GM19239 (cell line): Measurements from ENCODE around the gene SLC27A1.
"Not testable (repeated sequence)": the region's sequence is repeated elsewhere in the genome, so short reads cannot be mapped to it uniquely, and the experiment has no call there.

Experiments
- DNase-seq: peaks from one replicate; pipeline ENCODE4 v3.0.0; 2011; ENCODE audit warnings: low spot score; ENCODE audit not compliant: insufficient read length
- FAIRE-seq: peaks from 2 replicates; lab custom pipeline; 2011; peaks lifted over from hg19 to GRCh38; lab: Jason Lieb, UNC

Gene SLC27A1

DNA sequence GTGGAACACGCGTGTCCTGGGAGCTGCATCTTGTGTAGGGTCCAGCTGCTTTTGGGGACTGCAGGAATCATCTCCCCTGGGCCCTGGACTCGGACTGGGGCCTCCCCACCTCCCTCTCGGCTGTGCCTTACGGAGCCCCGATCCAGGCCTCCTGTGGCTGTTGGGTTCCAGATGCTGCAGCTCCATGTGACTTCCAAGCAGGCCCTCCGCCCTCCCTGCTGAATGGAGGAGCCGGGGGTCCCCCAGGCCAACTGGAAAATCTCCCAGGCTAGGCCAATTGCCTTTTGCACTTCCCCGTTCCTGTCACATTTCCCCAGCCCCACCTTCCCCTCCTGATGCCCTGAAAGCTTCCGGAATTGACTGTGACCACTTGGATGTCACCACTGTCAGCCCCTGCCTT lies 34.9 kb downstream of the SLC27A1 start:
- FAIRE-seq (no peak), DNase-seq (no peak)

DNA sequence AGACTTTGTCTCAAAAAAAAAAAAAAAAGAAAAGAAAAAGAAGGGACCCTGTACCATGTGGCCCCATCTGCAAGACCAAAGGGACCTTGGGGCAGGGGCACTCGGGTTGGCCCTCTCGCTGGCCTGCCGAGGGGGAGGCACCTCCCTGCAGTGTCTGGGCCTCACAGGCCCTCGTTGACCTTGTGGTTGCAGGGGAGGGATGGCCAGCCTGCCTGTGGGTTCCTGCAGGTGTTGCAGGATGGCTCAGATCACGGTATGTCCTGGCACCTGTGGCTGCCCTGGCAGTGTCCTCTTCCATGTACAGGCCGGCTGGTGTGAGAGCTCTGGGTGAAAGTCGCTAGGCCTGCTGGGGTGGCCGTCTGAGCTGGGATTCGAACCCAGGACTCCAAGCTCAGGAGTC lies 36.4 kb downstream of the SLC27A1 start:
- FAIRE-seq, result no peak

DNA sequence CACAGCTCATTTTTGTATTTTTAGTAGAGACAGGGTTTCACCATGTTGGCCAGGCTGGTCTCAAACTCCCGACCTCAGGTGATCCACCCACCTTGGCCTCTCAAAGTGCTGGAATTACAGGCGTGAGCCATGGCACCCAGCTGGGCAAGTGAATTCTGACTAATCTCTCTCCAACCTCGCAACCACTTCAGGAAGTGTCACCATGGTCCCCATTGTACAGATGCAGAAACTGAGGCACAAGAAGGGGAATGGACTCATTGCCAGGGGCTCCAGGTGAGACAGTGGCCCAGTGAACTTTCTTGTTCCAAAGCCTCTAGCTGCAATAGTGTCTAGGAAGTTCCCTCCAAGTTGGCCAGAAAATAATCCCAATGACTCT lies 38.2 kb downstream of the SLC27A1 start:
- FAIRE-seq, result not testable (repeated sequence)

More for the DNA sequence above, 36.4 kb downstream of the SLC27A1 start:
- no peak for DNase-seq

DNA sequence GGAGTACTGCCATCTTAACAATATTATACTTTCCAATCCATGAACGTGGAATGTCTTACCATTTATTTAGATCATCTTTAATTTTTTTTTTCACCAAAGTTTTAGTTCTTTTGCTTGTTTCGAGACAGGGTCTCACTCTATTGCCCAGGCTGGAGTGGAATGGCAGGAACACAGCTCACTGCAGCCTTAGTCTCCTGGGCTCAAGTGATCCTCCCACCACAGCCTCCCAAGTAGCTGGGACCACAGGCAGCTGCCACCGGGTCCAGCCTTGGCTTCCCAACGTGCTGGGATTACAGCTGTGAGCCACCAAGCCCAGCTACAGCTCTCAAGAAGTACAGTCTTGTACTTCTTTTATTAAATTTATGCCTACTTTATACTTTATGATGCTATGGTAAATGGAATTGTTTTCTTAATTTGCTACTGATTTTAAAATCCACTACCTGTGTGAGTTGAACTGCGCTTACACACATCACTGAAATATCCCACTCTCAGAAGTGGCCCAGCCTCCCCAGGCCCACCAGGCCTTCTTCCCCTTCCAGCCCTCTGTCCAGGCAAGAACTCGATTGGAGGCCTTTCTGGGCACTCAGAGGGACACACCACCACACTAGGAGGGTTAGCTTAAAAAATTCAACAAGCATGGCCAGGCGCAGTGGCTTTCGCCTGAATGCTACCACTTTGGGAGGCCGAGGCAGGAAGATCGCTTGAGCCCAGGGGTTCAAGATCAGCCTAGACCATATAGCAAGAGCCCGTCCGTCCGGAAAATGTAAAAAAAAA lies 40.1 kb downstream of the SLC27A1 start:
- DNase-seq, result no peak

More for the DNA sequence above, 38.2 kb downstream of the SLC27A1 start:
- not testable (repeated sequence) for DNase-seq

DNA sequence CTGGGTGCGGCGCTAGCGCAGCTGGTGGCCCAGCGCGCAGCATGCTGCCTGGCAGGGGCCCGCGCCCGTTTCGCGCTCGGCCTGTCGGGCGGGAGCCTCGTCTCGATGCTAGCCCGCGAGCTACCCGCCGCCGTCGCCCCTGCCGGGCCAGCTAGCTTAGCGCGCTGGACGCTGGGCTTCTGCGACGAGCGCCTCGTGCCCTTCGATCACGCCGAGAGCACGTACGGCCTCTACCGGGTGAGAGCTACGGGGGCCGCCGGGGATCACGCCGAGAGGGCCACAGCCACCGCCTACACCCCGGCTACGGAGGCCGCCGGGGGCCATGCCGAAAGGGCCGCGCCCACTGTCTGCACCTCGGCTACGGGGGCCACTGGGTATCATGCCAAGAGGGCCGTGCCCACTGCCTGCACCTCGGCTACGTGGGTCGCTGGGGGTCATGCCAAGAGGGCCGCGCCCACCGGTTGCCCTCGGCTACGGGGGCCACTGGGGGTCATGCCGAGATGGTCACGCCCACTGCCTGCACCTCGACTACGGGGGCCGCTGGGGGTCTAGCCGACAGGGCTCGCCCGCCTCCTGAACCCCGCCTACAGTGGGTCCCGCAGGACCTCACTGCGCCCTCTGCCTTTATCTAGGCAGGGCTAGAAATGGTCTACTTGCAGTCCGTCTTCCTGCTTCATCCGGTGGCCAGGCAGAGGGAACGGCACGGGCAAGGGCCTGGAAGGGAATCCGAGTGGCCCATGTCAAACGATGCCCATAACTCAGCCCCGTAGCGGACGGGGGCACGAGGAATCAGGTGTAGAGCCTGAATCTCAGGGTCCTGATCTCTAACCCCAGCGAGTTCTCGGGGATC lies 41.6 kb downstream of the SLC27A1 start:
- DNase-seq (peak; percentile 72), FAIRE-seq (peak; percentile 81)

More for the DNA sequence above, 40.1 kb downstream of the SLC27A1 start:
- no peak for FAIRE-seq

DNA sequence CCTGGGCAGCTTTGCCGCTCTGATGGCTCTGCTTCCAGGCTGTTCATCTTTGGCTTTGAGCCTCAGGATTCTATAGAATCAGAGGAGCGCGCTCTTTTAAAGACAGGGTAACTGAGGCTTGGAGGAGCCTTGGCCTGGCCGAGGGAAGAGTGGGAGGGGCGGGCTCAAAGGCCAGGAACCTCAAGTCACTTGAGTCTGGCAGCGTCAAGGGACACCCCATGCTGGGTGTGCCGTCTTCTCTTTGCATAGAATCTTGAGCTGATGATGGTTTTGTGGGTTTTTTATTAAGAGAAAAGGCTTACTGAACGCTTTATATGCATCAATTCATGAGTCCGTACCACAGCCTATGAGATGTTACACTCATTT lies 42.2 kb downstream of the SLC27A1 start:
- FAIRE-seq (no peak), DNase-seq (no peak)

DNA sequence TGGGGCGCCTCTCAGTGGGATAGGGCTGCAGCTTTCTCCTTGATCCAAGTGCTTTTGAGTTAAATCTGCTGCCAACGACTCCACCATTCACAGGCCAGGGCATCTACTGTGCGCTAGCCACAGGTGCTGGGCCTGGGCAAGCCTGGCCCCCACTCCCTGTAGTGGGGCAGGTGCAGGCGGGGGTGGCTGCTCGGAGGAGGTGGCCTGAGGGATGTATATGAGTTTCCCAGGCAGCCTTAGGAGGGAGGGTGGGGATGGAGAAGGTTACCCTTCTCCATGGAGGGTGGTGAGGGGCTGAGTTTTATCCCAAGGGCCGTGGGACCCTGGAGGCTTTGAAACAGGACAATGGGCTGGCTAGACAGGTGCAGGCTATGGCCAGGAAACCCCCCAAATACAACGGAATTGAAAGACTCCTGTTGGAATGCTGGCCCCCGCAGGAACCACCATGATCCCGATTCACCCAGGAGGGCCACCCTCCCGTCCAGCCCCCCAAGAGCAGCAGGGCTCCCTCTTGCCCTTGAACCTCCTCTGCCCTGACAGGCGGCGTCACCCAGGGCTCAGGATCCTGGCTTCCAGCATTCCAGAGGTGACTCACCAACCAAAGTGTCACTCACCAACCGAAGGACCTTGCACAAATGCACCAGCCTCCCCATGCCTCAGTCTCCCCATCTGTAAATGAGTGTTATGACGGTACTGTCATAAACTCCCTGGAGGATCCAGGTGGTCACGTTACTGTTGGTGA lies 45.3 kb downstream of the SLC27A1 start:
- DNase-seq, result no peak
- FAIRE-seq, result no peak

DNA sequence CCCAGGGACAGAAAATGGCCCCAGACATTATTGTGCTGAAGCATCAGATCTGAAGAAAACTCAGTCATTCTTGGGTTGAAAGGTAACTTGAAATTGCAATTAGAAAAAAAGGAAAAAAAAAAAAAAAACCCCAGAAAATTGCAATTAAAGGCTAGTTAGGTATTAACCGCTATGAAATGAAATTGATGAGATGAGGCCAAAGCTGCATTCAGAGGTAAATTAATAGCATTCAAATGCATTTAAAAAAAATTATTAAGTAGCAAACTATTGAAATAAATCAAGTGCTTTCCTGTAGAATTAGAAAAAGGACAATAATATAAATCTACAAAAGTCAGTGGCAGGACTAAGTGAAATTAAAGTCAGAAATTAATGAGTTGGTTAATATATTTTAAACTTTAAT lies 47.6 kb downstream of the SLC27A1 start:
- DNase-seq, result no peak
- FAIRE-seq, result no peak

DNA sequence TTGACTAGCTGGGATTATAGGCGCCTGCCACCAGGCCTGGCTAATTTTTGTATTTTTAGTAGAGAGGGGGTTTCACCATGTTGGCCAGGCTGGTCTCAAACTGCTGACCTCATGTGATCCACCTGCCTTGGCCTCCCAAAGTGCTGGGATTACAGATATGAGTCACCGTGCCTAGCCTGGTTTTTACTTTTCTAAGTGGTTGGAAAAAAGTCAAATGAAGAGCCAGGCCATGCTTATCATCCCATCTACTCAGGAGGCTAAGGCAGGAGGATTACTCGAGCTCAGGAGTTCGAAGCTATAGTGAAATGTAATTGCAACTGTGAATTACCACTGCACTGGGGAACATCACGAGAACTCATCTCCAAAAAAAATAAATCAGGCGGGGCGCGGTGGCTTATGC lies 48.3 kb downstream of the SLC27A1 start:
- FAIRE-seq, DNase-seq: not testable (repeated sequence)

DNA sequence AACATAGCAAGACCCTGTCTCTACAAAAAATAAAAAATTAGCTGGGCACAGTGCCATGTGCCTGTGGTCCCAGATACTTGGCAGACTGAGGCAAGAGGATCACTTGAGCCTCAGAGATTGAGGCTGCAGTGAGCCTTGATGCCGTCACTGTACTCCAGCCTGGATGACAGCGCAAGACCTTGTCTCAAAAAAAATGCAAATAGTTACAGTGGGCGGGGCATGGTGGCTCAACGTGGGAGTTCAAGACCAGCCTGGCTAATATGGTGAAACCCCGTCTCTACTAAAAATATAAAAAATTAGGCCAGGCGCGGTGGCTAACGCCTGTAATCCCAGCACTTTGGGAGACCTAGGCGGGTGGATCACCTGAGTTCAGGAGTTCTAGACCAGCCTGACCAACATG lies 49.6 kb downstream of the SLC27A1 start:
- FAIRE-seq (no peak), DNase-seq (no peak)

DNA sequence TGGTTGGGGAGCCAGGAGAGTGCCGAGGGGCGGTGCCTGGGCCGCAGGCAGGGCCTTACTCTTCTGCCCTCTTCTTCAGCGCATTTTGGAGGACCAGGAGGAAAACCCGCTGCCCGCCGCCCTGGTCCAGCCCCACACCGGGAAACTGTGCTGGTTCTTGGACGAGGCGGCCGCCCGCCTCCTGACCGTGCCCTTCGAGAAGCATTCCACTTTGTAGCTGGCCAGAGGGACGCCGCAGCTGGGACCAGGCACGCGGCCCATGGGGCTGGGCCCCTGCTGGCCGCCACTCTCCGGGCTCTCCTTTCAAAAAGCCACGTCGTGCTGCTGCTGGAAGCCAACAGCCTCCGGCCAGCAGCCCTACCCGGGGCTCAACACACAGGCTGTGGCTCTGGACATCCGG lies 50.5 kb downstream of the SLC27A1 start:
- no peak for DNase-seq

DNA sequence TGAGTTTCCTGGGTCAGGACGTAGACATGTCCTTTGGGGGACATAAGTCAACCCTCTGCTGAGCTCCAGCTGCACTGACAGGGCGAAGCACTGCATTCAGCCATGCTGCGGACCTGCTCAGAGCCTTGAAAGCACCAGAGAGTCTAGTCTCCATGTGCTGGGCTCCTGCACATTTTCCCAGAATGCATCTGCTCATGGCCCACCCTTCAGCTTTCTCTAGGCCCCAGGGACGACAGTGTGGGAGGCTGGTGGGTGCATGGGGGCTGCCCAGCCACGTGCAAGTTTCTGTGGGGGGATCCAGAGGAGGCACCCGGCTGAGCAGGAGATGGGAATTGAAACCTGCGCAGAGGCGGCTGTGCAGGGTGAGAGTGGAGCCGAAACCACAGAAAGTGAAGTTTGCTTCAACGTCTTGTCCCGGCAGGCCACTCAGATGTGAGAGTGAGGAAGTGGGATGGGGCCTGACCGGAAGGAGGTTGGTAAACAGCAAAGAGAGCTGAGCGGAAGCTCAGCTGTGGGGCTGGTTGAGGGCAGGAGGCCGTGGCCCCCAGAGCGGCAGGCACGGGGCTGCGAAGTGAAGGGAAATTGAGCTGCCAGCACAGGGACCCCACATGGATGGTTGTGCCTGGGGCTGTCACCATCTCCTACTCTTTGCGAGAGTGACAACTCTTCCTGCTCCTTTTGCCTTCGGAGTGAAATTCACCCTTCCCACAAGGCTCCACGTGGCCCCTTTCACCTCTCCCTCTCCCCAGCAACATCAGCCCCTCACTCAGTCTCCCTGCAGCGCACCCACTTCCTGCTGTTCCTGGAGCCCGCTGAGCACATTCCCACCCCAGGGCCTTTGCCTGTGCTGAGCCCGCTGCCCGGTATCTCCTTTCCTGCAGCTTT lies 52.9 kb downstream of the SLC27A1 start:
- FAIRE-seq, result peak; percentile 100
- peak; percentile 84 for DNase-seq

More for the DNA sequence above, 50.5 kb downstream of the SLC27A1 start:
- FAIRE-seq, result no peak

DNA sequence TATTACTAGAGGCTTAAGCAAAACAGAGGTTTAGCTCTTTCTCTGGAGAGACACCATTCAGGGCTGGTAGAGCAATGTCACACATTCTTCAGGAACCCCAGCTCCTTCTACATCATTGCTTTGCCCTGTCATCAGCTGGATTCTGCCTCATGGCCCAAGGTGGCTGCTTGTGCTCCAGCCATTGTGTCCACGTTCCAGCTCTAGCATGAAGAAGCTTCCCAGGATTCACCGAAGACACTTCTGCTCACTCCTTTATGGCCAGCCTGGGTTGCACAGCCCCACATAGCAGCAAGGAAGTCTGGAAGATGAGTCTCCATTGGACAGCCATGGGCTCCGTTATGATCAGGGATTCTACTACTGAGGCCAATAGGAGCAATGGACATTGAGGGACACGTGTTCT lies 54.3 kb downstream of the SLC27A1 start:
- DNase-seq (no peak), FAIRE-seq (no peak)

DNA sequence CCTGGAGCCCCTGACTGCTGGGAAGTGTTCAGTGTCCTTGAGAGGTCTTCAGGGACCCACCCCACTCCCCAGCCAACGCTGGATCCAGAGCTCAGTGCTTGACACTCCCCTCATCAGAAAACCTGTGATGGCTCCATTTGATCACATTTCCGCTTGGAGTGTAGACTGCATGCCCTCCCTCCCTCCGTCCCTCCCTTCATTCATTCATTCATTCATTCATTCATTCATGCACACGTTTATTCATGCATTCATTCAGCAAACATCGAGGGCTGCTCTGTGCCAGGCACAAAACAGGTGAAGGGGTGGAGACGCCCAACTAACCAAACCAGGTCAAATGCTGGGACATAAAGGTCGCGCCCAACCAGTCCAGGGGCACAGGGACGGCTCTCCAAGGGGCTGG lies 54.8 kb downstream of the SLC27A1 start:
- DNase-seq, result no peak
- no peak for FAIRE-seq

DNA sequence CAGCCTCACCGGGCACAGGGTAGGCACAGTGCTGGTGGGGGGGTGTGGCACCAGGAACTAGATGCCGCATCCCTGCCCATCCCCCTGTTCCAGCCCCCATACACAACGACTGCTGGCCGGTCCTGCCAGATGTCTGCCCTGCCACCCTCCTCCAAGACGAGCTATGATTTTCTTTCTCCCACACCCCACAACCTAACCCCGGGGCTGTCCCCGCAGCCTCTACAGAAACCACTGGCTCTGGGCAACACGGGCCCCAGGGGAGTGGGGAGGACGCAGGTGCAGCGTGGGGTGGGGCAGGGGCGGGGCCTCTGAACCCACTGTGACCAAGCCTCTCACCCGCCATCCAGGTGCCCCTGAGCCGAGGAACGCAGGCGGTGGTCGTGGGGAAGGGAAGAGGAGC lies 56.6 kb downstream of the SLC27A1 start:
- FAIRE-seq (peak; percentile 84), DNase-seq (peak; percentile 65)

DNA sequence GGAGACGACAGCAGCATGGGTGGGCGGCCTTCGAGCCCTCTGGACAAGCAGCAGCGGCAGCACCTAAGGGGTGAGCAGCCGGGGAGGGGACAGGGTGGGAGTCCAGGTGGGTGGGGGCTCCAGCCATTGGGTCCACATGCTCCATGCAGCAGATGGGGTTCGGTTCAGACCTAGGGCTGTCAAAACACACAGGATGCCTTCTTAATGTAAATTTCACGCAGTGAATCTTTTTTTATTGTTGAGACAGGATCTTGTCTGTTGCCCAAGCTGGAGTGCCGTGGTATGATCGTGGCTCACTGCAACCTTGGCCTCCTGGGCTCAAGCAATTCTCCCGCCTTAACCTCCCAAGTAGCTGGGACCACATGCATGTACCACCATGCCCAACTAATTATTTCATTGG lies 57.0 kb downstream of the SLC27A1 start:
- DNase-seq (no peak), FAIRE-seq (no peak)

DNA sequence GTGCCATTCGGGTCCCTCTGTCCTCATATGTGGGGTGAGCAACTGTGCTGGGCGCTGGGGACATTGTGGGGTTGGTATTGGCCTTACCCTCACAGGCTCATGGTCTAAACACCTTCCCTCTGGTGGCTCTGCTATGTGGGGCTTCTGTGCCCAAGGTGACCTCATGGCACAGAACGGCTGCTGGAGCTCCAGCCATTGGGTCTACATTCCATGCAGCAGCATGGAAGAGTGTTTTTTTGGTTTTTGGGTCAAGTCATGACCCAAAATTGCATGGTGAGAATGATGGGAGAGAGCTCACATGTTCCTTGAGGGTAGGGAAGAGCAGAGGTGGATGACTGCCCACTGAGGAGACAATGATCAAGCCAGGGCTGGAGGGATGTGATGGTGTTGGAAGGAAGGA lies 58.3 kb downstream of the SLC27A1 start:
- no peak for FAIRE-seq
- no peak for DNase-seq

DNA sequence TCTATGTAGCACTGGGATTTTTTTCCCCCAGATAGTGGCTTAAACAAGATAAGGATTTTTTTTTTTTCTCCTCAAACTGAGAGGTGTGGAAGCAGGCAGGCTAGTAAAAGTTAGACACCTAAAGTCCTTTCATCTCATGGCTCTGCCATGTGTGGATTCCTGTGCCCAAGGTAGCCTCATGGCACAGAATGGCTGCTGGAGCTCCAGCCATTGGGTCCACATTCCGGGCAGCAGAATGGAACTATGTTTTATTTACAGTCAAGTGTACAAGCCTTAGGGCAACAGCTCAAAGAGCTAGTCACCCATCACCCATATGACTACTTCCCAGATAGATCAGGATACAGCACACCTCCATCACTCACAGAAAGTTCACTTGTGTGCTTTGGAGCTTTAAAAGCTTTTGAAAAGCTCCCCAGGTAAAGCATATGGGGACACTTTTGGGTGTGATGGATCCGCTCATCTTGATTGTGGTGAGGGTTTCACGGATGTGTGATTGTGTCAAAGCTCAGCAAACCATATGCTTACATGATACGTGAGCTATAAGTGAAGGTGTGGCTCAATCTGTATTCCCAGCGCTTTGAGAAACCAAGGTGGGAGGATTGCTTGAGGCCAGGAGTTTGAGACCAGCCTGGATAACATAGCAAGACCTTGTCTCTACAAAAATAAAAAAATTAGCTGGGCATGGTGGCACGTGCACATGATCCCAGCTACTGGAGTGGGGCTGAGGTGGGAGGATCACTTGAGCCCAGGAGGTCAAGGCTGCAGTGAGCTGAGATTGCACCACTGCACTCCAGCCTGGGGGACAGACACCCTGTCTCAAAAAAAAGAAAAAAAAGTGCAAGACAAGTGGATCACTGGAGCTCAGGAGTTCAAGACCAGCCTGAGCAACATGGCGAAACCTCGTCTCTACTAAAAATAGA lies 59.2 kb downstream of the SLC27A1 start:
- no peak for DNase-seq

DNA sequence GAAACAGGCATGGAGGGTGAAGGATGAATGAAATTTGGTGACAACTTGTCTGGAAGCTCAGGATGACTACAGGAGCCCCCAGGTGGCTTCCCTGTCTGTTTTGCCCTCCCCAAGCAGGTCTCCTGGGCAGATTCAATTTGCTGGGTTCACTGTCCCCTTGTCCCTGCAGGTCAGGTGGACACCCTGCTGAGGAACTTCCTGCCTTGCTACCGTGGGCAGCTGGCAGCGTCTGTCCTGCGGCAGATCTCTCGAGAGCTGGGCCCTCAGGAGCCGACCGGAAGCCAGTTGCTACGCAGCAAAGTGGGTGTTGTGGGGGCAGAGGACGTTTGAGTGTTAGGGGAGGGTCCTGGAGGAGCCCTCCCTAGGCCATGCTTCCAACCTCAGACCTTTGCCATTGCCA lies 60.3 kb downstream of the SLC27A1 start:
- DNase-seq (no peak), FAIRE-seq (no peak)

More for the DNA sequence above, 59.2 kb downstream of the SLC27A1 start:
- peak; percentile 49 for FAIRE-seq
